HL-60 (cell line): ENCODE results near the gene SAG.

Experiments used
- DNase-seq, 2 experiments: peaks; one replicate each; pipeline ENCODE4 v3.0.0-alpha.2; 2010 to 2020; ENCODE audit warnings: low read depth in 1 of 2, low spot score in 1 of 2
- H3K27ac ChIP-seq: fragments of 250-450 bp; sonication (Bioruptor Pico); replicated peaks from 2 replicates; pipeline ENCODE4 v1.5.1; 2020; ENCODE audit warnings: mild to moderate bottlenecking, moderate library complexity
- H3K27me3 ChIP-seq: fragments of 250-450 bp; sonication (Bioruptor Pico); 2 replicates; pipeline ENCODE4 v1.5.1; 2021; ENCODE audit warnings: mild to moderate bottlenecking, moderate library complexity; ENCODE audit not compliant: insufficient read depth, poor library complexity, severe bottlenecking
- H3K4me3 ChIP-seq: replicated peaks from 2 replicates; pipeline ENCODE4 v1.5.1; 2011; ENCODE audit warnings: mild to moderate bottlenecking, control low read depth, low read length; ENCODE audit not compliant: insufficient read depth
- CTCF ChIP-seq: IDR thresholded peaks from one replicate; pipeline ENCODE4 v1.5.1; 2011; ENCODE audit warnings: low read length, control low read depth, inconsistent platforms; ENCODE audit not compliant: insufficient read depth
- GABPA ChIP-seq: IDR thresholded peaks from 2 replicates; pipeline ENCODE4 v1.6.1; 2012; ENCODE audit warnings: low read depth
- POLR2AphosphoS5 ChIP-seq: IDR thresholded peaks from 2 replicates; pipeline ENCODE4 v1.6.1; 2012; ENCODE audit warnings: low read depth
- REST ChIP-seq: IDR thresholded peaks from 2 replicates; pipeline ENCODE4 v1.6.1; 2012; ENCODE audit warnings: low read depth; ENCODE audit not compliant: insufficient replicate concordance
- SPI1 ChIP-seq: IDR thresholded peaks from 2 replicates; pipeline ENCODE4 v1.6.1; 2012; ENCODE audit warnings: low read depth, mild to moderate bottlenecking, borderline replicate concordance

SAG gene

GRCh38 chr2:233385489-233386044 is 78.0 kb downstream of the SAG start:
- DNase-seq = no peak
- no peak for TF ChIP-seq REST
- no peak for TF ChIP-seq GABPA
- TF ChIP-seq CTCF = no peak
- no peak for TF ChIP-seq SPI1
- TF ChIP-seq POLR2AphosphoS5 = no peak
- Histone ChIP-seq H3K4me3 (no peak overlapping the region), H3K27me3 (no peaks in the 10 kb centered on the region), H3K27ac (no peak overlapping the region)

GRCh38 chr2:233386382-233387041 is 78.9 kb downstream of the SAG start:
- Histone ChIP-seq H3K4me3 (no peak overlapping the region), H3K27ac (no peak overlapping the region), H3K27me3 (no peaks in the 10 kb centered on the region)
- no peak for DNase-seq
- no peak for TF ChIP-seq GABPA
- TF ChIP-seq CTCF = no peak
- TF ChIP-seq REST = no peak
- no peak for TF ChIP-seq POLR2AphosphoS5
- no peak for TF ChIP-seq SPI1

- TF ChIP-seq GABPA (no peak), POLR2AphosphoS5 (no peak), CTCF (no peak), SPI1 (no peak), REST (no peak)
- no peak overlapping the region for H3K27ac ChIP-seq
- no peaks in the 10 kb centered on the region for H3K27me3 ChIP-seq
- no peak overlapping the region for H3K4me3 ChIP-seq
- no peak for DNase-seq
Measured at GRCh38 chr2:233387225-233387624, 79.6 kb downstream of the SAG start.
